ENCODE measurements around the gene BCCIP. TPM values are rescaled to one million over a fixed set of nuclear protein-coding genes. Genes with fewer than 3 reads are reported as not detected.

BCCIP gene
- total RNA-seq, 1 donor from 2014 or later, result 127 TPM

Other genes starting within 250 kb of the BCCIP start
- gene TEX36, start 140.4 kb upstream of the BCCIP start, total RNA-seq, result not detected in 2 replicates
- gene EDRF1, start 103.8 kb upstream of the BCCIP start, total RNA-seq, result 43.4 and 43.9 TPM in 2 replicates
- gene MMP21, start 47.7 kb upstream of the BCCIP start, total RNA-seq, result not detected in 2 replicates
- gene UROS, start 288 bp upstream of the BCCIP start, total RNA-seq, result 49.0 and 57.8 TPM in 2 replicates
- gene DHX32, start 57.7 kb downstream of the BCCIP start, total RNA-seq, result 13.0 and 13.9 TPM in 2 replicates
- gene FANK1, start 73.0 kb downstream of the BCCIP start, total RNA-seq, result not detected in 2 replicates